GM13977 (cell line): ENCODE results near the gene SCML1.

Experiments
- DNase-seq: peaks from one replicate; pipeline ENCODE4 v3.0.0; 2012; ENCODE audit warnings: low spot score
- CTCF ChIP-seq: IDR thresholded peaks from 2 replicates; pipeline ENCODE4 v1.5.1; 2012; ENCODE audit warnings: mild to moderate bottlenecking, control low read depth; ENCODE audit not compliant: insufficient read depth; ENCODE audit errors: extremely low read depth, missing control alignments
- in situ Hi-C: fragments of 300-500 bp; cut with MboI; formaldehyde crosslinking; loops from one replicate; pipeline ENCODE4 v1.12.0; 2022; ENCODE audit warnings: low sequenced_read_pairs, low pct_unique_long_range_greater_than_20kb, mixed read lengths, inconsistent platforms; ENCODE audit not compliant: unreplicated experiment

The SCML1 gene

GRCh38 chrX:17788439-17788838 lies 51.1 kb downstream of the SCML1 start:
- in situ Hi-C loops = no loop called here
- peak; percentile 72 for TF ChIP-seq CTCF
- DNase-seq = peak; percentile 60

GRCh38 chrX:17788956-17789562 lies 51.8 kb downstream of the SCML1 start:
- in situ Hi-C loops = no loop called here
- DNase-seq = no peak
- no peak for TF ChIP-seq CTCF

GRCh38 chrX:17792826-17793225 lies 55.5 kb downstream of the SCML1 start:
- in situ Hi-C loops = no loop called here
- TF ChIP-seq CTCF = no peak

GRCh38 chrX:17798921-17799320 lies 61.6 kb downstream of the SCML1 start:
- TF ChIP-seq CTCF = no peak
- in situ Hi-C loops = no loop called here
- no peak for DNase-seq

More at GRCh38 chrX:17792826-17793225, 55.5 kb downstream of the SCML1 start:
- no peak for DNase-seq

- TF ChIP-seq CTCF = no peak
- no peak for DNase-seq
- in situ Hi-C loops = no loop called here
Observed at GRCh38 chrX:17801431-17801830, 64.1 kb downstream of the SCML1 start.

- in situ Hi-C loops = no loop called here
- DNase-seq = no peak
- no peak for TF ChIP-seq CTCF
Observed at GRCh38 chrX:17802756-17803155, 65.5 kb downstream of the SCML1 start.
